HG02623 (cell line): ENCODE measurements around the gene RNU4-1.
"Not testable (repeated sequence)": the region's sequence is repeated elsewhere in the genome, so short reads cannot be mapped to it uniquely, and the experiment has no call there.

Experiments used
- ATAC-seq: cut with Tn5 transposase; IDR thresholded peaks from one replicate; pipeline ENCODE4 v1.9.1; 2021; ENCODE audit warnings: moderate library complexity; ENCODE audit not compliant: unreplicated experiment

RNU4-1 gene

DNA sequence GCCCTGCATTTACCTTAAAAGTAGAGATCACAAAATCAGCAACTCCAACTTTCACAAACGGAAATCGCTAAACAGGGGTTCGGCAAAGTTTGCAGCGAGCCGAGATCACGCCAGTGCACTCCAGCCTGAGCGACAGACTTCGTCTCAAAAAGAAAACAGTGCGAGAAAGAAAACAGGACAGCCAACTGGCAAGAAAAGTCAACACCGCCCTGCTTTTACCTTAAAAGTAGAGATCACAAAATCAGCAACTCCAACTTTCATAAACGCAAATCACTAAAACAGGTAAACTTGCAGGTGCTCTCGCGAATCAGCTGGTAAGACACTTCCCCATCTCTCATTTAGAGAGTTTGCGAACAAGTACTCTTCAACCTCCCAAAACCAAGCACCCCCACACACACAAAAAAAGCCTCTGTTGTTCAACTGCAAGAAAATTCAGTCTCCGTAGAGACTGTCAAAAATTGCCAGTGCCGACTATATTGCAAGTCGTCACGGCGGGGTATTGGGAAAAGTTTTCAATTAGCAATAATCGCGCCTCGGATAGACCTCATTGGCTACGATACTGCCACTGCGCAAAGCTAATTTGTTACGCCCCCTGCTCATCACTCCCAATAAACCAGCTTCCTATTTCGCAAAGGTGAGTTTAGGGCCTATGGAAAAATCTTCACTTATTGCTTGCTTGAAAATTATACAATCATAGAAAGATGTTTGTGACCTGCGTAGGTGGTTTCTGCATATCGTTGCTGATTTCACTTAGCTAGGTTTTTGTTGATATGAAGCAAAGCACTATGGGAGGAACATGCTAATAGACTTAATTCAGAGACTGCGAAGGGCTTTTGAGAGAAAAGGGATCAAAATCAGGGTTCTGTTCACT is at the start of gene RNU4-1:
Gene RNU4-1 (minus strand): TSS at position 577 of the 871 bp plus-strand sequence.
- ATAC-seq = peak; percentile 36

DNA sequence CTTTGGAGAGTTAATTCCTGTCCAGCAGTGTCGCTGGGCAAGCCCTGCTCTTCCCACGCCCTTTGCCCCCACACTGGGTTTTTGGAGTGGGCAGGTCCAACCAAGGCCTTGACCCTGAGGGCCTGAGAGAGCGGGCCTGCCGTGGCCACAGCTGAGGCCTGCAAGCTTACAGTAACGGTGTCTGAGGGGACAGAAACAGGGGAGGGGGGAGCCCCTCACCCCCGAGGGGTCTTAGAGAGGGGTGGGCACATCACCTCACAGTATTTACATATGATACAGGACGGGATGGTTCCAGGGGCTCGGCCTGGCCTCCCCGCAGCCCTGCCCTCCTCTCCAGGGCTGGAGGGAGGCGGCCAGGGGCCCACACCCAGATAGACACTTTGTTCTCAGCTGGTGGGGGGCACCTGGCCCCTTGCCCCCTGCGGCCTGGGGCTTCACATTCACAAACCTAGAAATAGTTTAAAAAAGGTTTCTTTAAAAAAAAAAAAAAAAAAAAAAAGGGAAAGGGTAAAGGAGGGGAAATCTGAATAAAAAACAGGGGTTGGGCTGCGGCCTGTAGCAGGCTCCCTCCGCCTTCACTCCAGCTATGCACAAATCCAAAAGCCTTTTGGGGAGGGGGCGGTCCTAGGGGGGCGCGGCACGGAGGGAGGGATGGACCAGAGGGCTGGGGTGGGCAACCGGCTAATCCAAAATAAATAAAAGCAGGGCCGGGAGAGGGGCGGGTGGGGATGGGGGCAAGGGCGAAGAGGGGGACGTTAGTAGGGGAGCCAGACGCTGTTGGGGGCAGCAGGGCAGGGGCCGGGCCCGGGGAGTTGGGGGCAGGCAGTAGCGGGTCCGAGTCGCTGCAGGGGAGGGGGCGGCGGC is 49.4 kb upstream of the RNU4-1 start:
- no peak for ATAC-seq

DNA sequence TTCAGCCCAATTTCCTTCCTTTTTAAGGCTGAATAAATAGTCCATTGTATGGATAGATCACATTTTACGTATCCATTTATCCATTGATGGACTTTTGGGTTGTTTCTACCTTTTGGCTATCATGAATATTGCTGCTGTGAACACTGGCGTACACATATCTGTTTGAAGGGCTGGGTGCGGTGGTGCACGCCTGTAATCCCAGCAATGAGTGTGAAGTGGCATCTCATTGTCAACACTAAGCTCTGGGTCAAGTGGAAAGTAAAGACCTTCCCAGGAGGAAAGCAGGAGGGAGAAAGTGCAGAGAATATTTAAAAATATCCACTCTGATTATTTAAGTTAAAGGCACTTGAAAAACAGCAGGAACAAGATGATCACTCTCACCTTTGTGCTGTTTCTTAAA is 46.2 kb upstream of the RNU4-1 start:
- ATAC-seq = no peak

DNA sequence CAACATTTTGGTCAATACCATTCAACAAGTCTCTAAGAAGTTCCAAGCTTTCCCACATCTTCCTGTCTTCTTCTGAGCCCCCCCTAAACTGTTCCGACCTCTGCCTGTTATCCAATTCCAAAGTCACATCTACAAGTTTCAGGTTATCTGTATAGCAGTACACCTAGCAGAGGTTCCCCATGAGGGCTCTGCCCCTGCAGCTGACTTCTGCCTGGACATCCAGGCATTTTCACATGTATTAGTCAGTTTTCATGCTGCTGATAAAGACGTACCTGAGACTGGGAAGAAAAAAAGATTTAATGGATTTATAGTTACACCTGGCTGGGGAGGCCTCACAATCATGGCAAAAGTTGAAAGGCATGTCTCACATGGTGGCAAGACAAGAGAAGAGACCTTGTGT is 44.7 kb upstream of the RNU4-1 start:
- ATAC-seq = no peak

DNA sequence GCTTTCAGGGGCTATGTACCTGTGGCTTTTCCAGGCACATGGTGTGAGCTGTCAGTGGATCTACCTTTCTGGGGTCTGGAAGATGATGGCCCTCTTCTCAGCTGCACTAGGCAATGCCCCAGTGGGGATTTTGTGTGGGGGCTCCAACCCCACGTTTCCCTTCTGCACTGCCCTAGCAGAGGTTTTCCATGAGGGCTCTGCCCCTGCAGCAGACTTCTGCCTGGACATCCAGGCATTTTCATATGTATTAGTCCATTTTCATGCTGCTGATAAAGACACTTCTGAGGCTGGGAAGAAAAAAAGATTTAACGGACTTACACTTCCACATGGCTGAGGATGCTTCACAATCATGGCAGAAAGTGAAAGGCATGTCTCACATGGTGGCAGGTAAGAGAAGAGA is 43.4 kb upstream of the RNU4-1 start:
- not testable (repeated sequence) for ATAC-seq

DNA sequence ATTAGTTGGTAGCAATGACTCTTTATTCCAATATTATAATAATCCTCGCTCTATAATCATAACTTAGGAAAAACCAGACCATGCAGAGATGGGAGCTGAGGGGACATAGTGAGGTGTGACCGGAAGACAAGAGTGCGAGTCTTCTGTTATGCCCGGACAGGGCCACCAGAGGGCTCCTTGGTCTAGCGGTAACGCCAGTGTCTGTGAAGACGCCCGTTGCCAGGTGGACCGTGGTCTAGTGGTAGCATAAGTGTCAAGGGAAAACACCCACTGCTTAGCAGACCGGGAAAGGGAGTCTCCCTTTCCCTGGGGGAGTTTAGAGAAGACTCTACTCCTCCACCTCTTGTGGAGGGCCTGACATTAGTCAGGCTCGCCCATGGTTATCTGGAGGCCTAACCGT is 42.4 kb upstream of the RNU4-1 start:
- not testable (repeated sequence) for ATAC-seq

DNA sequence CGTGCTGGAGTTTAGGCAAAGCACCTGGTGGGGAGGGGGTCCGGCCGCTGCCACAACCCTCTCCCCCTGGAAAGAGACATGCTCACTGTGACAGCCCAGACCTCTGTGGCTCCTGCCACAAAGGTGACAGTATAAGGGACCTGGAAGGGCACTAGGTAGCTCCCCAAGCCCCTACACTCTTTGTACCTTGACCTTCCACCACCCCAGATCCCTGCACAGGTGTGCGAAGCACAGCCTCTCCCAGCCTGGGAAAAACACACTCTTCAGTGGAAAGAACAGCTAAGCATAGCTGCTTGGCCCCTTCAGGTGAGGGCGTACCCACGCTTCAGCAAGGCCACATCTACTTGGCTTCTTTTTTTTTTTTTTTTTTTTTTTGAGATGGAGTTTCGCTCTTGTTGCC is 39.5 kb upstream of the RNU4-1 start:
- no peak for ATAC-seq

DNA sequence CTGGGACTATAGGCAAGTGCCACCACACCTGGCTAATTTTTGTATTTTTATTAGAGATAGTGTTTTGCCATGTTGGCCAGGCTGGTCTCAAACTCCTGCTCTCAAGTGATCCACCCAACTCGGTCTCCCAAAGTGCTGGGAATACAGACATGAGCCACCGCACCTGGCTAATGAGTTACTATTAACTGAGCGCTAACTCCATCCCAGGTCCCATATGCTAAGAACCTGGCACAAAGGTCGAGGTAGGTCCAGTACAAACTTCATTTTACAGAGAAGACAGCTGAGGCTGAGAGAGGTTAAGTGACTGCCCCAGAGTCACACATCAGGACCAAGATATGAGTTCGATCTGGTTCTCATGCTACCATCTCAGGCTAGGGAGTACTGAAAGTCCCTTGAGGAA is 39.0 kb upstream of the RNU4-1 start:
- no peak for ATAC-seq

DNA sequence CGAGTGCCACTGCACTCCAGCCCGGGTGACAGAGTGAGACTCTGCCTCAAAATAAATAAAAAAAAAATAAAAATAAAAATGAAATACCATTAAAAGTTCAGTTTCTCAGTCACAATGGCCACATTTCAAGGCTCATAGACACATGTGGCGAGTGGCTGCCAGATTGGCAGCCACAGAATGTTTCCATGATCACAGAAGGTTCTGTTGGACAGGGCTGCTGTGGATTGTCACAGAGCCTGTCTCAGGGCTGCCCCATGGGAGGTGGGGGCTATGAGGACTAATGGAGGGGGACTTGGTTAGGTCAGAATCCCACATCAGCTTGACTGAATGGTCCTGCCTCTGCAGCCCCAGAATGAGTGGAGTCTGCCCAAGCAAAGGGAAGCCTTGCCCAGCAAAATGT is 38.4 kb upstream of the RNU4-1 start:
- ATAC-seq = no peak

DNA sequence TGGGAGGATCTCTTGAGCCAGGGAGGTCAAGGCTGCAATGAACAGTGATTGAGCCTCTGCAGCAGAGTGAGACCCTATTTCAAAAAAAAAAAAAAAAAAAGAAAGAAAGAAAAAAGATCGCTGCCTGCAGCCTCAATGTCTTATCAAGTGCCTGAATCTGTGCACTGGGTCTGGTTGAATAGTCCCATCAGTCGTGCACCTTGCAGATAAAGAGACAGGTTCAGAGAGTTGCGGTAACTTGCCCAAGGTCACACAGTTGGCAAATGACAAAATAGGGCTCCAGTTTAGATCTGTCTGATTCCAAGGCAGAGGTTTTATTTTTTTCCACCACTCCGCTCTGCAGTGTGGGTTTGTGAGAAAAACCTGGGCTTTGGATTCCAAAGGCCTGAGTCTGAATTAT is 35.2 kb upstream of the RNU4-1 start:
- no peak for ATAC-seq

DNA sequence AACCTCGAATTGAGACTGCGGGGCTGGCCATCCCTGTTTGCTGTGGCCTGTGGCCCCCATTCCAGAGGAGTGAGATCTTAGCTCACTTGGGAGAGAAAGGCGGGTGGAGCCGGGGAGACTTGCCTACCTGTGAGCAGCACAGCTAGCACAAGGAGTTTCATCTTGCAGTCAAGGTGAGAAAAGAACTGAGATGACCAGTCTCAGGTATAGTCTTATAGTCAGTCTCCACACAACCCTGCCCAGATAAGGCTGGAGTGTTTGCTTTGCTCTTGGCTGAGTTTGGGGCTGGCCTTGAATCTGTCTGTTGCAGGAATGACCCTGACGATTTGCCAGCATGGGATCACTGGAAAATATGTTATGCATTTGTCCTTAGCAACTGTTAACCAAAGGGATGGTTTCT is 34.6 kb upstream of the RNU4-1 start, which contains the start of gene PLA2G1B:
Gene PLA2G1B (minus strand): TSS at position 187 of the 400 bp plus-strand sequence. CDS start 26 bp downstream, at position 161.
- no peak for ATAC-seq

DNA sequence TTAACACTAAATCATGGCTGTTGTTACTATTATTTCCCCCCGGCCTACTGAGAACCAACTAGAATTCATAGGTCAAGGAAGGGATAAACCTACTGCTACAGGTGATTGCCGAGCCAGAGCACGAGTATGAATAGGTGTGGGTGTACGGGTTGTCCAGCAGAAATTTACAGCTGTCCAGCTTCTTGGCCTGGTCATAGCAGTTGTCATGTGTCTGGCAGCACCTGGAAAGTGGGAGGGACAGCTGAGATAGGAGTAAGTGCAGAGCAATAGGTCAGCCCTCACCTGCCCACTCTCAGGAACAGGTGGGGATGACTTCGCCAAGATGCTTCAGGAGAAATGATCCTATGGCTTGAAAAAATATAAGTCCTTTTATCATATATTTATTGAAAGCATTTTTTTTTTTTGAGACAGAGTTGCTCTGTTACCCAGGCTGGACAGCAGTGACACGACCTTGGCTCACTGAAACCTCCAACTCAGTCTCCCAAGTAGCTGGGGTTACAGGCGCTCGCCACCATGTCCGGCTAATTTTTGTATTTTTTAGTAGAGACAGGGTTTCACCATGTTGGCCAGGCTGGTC is 31.9 kb upstream of the RNU4-1 start:
- ATAC-seq = no peak

DNA sequence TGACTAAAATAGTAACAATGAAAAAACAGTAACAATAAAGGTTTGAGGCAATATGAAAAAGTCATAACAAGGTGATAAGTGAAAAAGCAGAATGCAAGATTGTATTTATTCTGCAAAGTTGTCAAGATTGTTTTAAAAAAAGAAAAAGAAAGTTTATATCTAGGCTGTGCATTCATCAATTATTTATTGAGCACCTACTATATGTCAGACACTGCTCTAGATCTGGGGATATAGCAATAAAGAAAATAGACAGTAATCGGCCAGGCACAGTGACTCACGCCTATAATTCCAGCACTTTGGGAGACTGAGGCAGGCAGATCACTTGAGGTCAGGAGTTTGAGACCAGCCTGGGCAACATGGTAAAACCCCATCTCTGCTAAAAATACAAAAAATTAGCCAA is 30.7 kb upstream of the RNU4-1 start:
- ATAC-seq = no peak

DNA sequence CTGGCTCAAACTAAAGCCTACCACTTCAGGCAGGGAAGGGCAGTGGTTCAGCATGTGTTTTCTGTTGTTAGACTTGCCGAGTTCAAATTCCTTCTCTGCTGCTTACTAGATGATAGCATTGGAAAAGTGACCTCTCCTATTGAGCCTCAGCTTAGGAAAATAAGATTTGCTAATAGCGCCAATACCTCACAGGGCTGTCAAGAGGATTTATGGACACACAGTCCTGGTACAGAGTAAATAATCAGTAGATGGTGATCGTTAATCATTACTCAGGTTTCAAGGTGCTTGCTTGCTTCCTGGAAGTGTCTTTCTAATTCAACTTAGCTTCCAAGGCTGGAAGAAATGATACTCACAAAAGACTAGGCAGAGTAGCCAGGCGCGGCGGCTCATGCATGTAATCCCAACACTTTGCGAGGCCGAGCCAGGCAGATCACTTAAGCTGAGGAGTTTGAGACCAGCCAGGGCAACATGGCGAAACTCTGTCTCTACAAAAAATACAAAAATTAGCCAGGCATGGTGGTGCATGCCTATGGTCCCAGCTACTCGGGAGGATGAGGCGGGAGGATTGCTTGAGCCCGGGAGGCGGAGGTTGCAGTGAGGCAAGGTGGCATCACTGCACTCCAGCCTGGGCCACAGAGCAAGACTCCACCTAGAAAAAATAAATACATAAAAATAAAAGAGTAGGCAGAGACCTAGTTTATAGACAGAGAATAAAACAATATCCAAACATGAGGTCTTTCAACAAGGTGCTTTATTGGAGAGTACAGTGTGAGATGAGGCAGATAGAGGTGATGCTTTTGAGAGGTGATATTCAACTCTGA is 28.6 kb upstream of the RNU4-1 start:
- no peak for ATAC-seq

DNA sequence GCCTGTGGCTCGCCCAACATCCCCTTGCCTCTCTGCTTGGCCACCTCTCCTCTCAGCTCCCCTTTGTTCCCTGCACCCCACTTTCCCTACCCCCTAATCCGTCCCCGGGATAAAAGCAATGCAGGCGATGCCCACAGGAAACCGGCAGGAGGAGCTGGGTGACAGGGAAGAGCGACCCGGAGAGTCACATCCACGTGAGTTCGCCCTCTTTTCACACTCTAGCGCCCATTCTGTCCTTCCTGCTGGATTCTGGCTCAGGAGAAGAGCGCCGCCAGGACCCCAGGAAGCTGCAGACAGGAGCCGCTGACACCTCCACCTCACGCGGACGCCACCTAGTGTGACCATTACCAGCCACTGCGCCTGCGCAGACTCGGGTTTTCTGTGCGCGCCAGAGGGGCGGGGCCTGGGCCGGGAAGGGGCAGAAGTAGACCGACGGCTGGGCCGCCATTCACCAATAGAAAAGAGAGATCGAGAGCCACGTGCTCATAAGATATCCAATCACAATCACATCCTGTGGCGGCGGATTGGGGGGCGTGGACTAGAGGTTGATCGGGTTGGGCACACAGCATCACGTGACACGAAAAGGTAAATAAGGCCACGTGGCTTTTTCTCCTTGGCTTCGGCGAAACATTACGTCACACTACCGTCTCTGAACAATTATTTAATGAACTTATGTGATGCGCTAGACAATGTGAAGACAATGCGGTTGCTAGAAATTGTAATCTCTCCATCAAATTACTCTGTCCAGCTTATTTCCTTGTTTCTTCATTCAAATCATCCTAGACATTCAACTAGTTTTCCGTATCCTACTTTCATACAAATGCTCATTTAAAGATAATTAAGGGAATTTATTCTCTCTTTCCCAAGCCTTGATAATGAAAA is 24.4 kb upstream of the RNU4-1 start:
- ATAC-seq = peak; percentile 95

DNA sequence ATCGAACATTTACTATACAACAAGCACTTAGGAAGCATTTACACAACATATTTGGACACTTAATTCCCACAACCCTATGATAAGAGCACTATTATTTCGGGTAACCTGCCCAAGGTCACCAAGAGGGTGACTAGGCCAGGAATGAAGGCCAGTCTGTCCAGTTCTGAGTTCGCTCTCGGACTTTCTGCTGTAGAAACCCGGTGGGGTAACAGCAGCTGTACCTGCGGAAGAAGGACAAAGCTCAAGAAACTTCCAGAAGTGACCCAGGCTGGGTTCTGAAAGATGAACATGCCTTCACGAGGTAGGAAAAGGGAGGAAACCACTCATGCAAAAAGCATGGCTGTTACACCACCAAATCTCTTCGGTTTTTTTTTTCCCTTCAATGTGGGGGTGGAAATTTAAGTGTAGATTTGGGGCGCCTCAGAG is 23.8 kb upstream of the RNU4-1 start:
- no peak for ATAC-seq

DNA sequence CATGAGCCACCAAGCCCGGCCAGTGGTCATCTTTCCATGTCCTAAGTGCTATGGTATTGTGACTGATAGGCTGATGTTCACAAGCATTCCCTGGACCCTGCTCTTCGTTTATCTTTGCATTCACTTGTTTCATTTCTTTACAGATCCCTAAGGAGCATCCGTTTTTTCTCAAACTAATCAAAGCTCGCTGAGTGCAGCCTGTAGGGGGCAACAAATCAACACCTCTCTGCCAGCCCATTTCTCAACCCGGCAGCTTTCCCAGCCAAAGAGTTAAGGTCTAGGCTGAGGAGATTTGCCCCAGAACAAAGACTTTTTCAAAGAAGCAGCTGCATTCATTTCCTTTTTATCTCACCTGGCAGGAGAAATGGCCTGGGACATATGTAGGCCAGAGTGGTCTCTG is 21.2 kb upstream of the RNU4-1 start:
- ATAC-seq = no peak

DNA sequence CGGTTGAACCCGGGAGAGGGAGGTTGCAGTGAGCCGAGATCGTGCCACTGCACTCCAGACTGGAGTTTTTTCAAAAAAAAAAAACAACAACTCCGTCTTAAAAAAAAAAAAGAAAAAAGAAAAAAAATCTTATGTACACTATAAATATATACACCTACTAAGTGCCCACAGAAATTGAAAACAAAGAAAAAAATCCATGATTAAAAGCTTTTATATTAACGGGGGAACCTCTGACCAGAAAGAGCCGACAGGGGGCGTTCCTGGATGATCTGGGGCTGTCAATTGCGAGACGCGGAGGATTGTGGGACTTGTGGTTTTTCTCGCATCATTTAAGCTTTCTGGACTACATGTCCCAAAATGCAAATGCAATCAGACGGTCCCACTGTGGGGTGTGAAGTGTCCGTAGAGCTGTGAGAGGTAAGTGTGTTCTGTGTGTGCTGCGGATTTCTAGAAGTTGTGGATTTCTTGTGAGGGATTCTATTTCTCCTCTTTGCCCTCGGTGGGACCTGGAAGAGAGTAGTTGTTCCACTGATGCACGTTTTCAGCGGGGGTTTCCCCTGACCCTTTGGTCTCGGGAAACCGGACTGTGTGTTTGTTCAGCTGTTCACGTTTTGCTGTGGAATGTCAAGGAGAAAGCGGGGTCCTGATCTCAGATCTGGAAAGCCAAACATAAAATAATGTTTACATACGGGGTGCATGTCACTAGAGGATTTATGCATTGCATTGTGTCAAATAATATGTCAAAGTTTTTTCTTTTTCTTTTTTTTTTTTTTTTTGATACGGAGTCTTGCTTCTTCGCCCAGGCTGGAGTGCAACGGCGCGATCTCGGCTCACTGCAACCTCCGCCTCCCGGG is 9.2 kb upstream of the RNU4-1 start, which contains the start of gene SIRT4:
Gene SIRT4 (plus strand): TSS at position 360 of the 854 bp plus-strand sequence. CDS start 1,241 bp downstream, outside the sequence.
- peak; percentile 98 for ATAC-seq

DNA sequence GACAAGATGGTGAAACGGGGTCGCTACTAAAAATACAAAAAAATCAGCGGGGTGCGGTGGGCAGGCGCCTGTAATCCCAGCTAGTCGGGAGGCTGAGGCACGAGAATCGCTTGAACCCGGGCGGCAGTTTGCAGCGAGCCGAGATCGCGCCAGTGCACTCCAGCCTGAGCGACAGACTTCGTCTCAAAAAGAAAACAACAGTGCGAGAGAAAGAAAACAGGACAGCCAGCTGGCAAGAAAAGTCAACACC is 701 bp downstream of the RNU4-1 start:
- no peak for ATAC-seq
